Midbrain (tissue), 1 donor: ENCODE data around the gene RASL11B.
A peak's percentile ranks its signal among the peaks of the same experiment; 100 is the strongest.

Source experiments
- DNase-seq: peaks from one replicate; lab custom pipeline; 2025; lab: John Stamatoyannopoulos, UW

Gene RASL11B

DNA sequence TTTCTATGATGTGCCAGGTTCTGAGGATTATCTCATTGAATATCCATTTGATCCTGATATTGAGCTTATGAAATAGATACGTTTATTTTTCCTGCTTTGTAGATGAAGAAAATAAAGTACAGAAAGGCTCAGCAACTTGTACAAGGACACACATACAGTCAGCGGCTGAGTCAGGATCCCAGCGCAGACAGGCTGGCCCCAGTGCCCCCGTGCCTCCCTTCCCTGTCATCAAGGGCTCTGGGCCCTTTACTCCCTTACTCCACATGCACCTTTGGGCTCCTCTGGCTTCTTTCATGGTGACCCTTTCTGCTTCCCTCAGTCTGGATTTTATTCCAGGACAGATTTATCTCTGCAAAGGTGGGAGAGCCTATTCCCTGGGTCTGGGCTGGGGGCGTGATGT lies 12.8 kb downstream of the RASL11B start:
- DNase-seq, result no peak

DNA sequence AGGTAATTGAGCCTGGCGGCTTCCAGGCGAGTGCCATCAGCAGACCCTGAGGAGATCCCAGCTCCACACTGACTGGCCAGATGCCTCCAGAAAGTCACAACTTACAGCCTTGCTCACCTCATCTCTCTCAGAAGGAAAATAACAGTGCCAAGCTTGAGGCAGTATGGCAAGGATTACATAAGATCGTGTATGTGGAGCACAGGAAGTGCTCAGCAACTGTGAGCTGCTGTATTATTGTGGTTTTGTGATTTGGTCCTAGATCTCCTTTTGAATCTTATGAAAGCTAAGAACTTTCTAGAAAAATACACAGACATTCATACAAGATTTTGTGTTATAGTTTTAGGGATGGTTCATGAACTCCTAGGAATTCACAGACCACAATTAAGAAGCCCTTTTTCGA lies 14.0 kb downstream of the RASL11B start:
- no peak for DNase-seq

DNA sequence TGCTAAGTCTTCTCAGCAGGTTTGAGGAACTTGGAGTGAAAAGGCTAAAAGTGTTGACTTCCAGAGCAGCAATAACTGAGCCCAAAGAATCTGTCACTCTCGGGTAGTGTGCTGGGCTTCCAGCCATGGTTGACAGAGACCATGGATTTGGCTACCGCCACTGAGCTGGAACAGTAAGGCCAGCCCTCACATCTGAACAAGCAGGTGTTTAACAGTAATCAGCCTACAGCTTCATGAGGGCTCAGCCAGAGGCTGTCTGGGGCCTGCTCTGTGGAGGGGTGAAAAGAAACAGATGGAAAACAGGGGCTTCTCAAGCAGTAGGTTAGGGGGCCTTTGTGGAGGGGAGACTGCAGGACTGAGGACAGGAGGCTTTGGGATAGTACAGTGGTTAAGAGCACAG lies 14.9 kb downstream of the RASL11B start:
- DNase-seq, result no peak

DNA sequence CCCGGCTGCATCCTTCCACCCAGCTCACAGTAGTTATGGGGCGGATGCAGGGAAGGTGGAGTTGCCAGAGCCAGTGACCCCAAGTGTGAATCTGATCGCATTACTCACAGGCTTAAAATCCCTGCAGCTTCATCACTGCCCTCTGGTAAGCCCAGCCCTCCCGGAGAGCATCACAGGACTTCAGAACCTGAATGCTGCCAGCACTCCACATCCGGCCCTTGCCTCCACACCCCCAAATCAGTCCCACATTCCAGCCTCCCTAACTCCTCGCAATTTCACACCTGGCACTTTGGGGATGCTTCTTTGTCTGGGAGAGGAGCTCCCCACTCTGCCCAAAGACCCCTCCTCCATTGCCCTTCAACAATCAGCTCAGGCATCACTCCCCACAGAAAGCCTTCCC lies 15.6 kb downstream of the RASL11B start:
- DNase-seq, result no peak

DNA sequence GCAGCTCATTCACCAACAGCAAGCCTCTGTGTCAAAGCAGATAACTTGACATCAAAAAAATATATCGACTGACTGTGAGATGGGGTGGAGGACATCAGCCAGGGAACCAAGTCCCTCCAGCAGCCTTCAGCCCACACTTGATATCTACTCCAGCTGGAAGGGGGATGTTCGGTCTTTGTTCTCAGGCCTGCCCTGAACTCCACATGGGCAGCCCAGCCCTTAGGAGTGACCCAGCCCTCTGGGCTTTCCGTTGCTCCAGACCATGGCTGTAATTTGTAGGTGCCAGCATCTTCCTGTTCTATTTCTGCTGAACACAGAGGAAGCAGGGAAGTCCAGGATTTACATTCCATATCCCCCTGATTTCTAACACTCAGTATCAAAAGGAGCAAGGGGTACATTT lies 17.4 kb downstream of the RASL11B start:
- DNase-seq, result no peak

DNA sequence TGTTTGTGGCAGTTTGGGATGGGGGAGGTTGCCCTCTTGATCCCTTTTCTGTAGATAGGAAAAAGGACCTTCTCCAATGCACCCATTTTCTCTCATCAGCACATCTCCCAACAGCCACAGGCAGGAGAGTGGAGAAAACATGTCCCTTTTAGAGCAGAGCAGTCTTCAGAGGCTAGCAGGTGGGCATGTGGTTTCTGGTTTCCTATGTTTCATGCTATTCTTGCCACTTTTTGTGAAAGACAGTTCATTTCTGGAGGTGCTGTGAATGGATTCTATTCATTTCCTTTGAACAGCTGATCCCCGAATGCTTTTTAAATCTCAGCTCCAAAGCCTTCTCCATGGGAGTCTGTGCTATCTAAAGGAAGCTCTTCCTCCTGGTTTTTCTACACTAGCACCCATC lies 18.9 kb downstream of the RASL11B start:
- no peak for DNase-seq

DNA sequence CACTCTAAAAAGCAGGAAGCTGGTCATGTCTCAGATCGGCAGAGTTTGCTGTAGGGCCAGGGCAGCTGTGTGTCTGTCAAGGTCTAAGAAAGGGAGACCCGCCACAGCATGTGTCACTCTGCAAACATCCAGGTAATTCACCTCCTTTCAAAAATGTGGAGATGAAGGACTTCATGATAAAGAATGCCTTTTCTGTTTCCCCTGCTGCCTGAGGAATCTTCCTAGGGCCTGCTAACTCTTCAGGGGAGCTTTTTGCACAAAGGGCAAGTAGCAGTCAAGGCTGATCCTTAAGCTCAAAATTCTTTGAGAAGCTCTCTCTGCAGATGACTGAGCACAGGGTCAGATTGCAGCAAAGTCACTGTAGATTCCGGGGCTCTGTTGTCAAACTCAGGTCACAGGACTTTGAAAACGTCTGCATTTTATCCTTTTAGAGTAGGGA lies 21.1 kb downstream of the RASL11B start:
- DNase-seq, result no peak

DNA sequence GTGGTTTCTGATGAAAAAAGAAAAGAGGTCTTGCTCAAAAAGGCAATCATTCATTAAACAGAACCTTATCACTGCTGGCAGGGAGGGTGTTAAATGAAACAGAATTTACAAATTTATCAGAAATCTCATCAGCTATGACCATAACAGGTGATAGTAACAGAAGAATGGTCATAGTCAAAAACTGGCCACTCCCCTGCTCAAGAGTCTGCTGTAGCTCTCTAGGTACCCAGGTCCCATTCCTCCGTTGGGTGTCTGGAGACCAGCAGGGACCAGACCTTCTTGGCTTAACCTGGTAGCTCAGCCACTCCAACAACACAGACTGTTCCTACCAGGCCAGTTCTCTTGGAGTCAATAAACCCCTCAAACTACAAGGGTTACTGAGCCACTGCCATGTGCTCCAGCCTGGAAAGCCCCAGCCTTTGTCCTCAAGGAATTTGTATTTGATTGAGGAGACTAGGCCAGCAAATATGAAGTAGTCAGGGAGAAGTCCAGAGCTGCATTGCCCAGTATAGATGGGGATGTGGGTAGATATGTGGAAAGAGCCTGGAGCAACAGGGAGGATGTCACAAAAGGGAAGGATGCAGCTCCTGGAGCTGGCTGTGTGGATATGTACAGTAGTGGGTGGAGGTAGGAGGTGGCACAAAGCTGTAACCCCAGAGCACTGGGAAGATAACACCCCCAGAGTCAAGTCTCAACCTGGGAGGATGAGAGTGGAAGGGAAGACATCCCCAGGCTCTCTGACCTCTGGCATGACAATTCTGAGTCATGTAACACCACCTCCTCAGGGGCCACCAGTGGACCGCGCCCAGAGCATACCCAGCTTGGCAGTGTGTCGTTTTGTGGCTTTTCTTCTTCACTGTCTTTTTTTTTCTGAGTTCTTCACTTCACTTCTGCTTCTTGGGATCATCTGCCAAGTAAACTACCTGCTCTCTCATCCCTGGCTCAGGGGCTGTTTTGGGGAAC lies 21.9 kb downstream of the RASL11B start:
- no peak for DNase-seq

DNA sequence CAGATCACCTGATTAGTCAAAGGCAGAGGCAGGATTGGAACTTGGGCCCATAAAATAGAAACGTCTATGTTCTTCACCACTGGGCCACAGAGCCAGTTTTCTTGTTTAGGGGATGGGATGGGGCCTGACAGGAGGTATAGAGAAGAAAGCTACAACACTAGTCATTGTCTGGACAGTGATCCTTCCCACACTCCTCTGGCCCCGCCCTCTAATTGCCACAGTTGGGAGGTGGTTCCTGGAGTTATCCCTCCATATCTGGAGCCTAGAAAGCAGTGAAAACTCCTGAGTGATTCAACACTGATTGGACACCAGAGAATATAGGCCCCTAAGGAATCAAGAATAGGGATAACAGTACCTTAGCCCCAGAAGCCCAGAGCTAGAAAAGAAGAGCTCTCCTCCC lies 22.9 kb downstream of the RASL11B start:
- DNase-seq, result no peak

DNA sequence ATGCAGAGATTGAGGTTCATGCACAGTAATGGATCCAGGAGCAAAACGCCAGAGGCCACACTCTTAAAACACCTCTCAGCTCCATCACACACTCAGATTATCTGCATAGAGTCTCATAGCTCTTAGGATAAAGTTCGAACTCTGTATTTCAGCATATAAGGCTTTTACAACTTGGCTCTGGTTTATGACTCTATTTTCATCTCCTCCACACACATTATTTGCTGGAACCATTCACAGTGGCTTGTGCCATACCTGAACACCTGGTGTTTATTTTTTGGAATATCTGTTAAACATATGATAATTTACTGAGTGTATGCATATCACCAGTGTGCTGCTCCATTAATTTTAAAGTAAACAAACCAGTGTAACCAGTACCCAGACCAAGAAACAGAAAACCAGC lies 27.2 kb downstream of the RASL11B start:
- no peak for DNase-seq

DNA sequence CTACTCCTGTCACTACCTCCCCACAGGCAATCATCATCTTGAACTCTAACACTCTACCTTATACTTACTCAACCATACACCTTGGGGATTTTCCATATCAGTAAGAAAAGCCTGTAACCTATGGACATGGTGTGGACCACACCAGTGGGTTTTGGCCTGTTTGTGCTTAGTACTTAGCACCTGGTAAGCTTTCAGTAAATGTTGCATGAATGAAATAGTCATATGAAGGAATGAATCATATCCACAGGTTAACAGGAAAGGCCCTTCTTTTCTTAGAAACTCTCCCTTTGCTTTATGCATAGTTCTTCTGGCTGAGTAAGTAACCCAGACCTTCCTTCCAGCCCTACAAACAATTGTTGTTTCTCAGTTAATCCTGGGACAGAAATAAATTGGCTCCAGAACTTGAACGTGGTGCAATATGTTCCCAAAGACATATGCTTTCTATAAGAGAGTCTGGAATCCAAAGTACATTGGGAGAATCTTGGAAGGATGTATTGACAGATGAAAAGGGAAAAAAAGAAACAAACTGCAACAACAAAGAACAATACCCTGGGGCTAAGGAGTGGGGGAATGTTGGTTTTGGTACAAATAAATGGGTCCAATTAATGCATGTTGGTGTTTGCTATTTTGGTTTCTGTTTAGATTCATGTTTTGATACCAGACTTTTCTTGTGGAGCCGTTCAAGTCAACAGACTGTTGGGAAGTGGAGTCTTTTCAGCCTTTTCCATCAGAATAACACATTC lies 27.8 kb downstream of the RASL11B start:
- DNase-seq, result no peak

DNA sequence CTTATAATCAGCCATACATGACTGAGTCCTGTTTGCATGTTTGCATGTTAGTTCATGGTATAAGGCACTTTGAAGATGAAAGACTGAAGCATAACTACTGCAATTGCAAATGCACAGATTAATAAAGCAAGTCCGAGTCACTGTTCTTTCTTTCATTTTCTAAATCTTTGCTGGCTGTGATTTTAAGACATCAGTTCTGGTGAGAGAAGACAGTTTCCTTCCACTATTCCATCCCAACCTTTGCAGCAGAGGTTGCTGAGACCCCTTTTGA lies 28.3 kb downstream of the RASL11B start:
- no peak for DNase-seq

DNA sequence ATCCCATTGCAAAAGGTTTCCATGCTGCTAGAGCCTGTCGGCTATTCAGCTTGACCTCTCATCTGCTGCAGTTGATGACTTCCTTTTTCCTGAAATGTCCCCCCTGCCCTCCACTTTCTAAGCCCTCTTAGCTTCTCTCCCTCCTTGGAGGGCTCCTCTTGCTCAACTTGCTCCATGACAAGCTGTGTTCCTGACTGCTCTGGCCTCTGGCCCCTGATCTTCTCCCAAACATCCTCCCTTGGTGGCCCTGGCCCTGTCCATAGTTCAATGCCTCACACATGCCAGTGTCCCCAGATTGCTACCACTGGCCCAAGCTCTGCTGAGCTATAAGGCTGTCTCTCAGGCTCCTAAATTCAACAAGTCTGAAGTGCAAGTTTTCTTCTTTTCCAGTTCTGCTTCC lies 29.6 kb downstream of the RASL11B start:
- no peak for DNase-seq

DNA sequence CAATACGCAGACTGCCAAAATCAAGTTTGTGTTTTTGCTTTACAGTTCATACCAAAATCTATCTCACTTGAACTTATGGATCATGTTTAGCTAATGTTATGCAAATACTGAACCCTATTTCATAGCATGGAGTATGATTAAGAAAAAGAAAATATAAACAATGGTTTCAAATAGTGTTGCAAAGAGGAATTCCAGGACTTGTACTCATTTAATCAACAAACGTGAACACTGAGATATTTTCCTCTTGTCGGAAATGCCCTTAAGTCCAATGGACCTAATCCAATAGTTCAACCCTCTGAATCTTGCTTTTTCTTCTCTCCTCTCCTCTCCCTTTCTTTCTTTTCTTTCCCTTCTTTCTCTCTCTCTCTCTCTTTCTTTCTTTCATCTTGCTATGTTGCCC lies 30.8 kb downstream of the RASL11B start:
- DNase-seq, result no peak

DNA sequence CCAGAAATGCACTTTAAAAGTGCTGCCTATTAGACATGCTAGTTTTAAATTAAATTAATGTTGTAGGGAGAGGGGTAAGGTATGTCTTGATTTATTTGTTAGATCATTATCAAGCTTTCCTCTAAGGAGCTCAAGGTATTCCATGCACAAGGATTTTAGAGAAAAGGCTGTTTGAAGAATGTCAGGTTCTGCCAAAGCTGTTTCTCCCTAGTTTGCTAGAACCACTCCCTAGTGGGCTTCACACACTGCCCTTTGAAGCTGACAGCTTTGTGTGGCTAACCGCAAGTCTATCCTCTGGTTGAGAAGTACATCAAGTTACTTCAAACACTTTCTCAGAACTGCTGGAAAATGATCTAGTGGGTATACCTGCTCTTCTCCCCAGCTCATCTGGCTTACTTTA lies 32.3 kb downstream of the RASL11B start:
- DNase-seq, result no peak

DNA sequence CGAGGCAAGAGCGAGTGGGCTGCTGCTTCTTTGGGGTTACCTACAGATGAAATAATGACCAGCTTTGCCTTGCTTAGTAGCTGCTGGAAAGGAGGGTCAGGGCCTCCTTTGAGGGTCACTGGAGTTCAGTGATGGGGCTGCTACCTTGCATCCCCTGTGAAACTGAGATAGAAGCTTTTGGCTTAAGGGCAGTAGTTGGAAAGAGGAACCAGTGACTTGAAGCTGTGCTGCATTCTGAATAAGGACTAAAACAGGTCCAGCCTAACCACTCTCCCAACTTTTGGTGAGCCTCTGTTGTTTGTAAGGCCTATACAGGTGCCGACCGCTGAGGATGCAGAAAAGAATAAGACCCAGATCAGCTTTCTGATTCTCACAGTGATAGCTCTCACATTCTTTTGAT lies 41.2 kb downstream of the RASL11B start:
- DNase-seq, result no peak

DNA sequence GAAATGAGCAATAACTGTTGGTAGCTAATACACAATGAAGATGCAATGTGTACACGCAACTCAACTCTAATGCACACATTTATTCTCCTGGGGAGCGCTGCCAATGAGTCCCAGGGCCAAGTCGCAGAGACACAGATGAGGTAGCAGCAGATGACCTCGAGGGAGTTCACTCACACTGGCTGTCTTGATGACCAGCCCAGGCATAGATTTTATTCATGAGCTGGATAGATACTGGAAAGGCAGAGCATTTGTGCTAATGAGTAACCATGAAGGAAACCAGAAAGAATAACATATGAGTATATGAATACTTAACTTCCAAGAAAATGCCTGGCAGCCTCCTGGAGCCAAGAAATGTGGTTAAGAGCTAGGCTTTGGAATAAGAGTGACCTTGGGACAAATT lies 42.3 kb downstream of the RASL11B start:
- DNase-seq, result no peak

DNA sequence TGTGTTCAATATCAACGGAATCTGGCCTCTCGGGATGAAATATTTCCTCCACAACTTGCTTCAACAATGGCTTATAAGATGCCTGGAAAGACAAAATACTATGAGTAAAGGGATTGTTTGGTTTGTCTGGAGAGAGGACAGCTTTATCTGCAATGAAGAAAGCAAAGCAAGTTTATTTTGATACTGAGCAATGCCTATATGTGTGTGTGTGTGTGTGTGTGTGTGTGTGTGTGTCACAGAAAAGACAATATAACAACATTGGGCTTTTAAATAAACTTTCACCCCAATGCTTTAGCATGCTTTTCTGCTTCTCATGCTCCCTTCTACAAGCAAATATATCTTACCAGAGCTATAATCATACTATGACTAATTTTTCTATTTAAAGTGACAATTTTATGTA lies 45.4 kb downstream of the RASL11B start:
- no peak for DNase-seq

DNA sequence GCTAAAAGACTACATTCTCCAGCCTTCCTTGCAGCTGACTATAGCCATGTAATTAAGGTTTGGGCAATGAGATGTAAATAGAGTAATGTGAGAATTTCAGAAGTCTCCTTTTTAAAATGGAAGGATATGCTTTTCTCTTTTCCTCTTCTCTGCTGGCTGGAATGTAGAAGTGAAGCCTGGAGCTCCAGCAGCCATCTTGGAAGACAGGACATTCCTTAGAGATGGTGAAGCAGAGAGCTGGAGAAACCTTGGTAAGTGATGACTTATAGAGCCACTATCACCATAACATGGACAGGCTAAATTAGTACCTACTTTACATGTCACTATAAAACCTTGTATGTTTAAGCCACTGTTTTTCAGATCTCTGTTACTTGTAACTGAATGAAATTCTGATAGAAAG lies 48.0 kb downstream of the RASL11B start:
- DNase-seq, result no peak

DNA sequence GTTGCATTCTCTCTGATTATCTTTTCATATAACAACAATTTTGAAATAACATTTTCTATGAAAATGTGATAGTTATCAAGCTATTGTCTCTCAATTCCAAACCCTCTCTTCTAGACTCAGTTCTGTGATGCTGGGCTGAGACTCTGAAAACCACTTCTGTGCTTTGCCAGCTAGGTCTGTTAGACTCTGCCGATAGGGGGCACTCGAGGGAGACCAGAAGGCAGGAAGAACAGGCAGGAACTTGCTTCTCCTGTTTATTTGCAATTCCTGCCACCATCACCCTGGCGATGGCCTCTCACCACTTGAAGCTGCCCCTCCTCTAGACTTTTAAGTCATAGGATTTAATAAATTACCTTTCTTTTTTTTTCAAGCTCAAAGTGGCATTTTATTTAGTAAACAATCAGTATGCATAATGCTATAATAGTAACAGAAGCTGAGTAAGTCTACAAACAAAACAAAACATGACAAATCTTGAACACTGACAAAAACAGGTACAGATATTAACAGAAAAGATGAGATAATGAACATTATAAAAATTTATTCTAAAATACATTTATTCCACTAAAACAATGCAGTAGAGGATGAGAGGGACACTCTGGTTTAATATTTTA lies 49.7 kb downstream of the RASL11B start:
- DNase-seq, result peak; percentile 39

DNA sequence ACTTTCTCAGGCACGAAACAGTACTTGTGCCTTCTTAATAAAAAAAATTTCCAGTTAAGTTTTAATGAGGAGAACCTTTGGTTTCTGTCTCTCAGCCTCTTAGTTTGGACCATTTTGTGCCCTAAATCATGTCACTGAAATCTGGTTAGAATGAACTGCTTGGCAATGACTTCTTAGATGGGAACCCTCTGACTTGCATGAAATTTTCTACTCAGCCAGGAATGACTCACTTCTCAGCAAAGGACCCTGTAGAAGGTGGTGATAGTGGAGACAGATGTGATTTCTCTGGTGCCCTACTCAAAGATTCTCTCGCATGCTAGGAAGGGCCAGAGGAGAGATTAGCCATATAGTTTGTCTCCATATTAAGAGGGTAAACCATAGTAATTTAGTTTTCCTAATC lies 50.5 kb downstream of the RASL11B start:
- DNase-seq, result no peak

DNA sequence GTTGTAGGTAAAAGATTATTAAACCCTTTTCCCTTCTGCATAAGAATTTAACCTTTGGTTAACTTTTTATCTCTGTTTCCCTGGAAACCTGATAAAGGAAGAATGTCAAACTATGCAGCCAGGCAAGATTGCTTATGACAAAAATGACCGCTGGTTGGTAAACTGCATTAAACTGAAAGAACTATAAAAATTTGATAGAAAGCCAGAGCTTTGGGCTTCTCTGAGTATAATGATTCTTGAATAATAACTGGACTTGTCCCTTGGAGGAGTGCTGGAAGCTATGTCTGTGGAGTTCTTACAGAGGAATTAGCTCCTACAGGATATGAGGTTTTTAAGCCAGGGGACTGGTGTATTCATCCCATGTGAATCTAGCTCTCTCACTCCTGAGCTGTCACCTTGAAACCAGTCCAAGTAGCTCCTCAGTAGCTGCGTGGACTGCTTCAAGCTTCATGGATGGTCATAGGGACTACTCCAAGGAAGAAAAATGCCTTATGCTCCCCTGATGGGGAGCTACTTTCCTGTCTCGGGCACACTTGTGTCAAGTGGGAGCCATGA lies 52.0 kb downstream of the RASL11B start:
- DNase-seq, result no peak

DNA sequence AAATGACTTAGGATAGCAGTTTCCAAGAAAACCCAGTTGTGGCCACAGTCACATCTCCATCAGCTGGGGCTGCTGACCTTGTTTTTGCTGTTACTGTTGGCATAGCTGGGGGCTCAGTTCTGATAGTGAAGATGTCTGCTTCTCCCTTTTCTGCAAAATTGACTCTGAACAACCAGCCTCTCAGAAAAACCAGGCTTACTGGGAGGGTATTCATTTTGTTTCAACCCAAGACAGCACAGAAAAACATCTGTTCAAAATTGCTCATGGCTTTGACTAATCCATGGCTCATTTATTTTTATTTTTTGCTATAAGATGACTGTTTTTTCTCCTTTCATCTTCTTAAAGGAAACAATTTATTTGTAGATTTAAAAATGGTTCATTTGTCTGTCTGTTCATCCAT lies 53.1 kb downstream of the RASL11B start:
- no peak for DNase-seq
